Glutamatergic neuron (in vitro differentiated cells): ENCODE results near the gene TRMT2A. TPM values are rescaled to one million over a fixed set of nuclear protein-coding genes. Genes with fewer than 3 reads are reported as not detected.
A peak's percentile ranks its signal among the peaks of the same experiment; 100 is the strongest.

ENCODE experiments used
- DNase-seq: peaks from one replicate; pipeline ENCODE4 v3.0.0; 2022
- H3K27ac Mint-ChIP-seq: one replicate; pipeline ENCODE4 v1.8.0; 2020; ENCODE audit warnings: mild to moderate bottlenecking, mixed read lengths, inconsistent platforms; ENCODE audit not compliant: unreplicated experiment
- H3K27me3 Mint-ChIP-seq: one replicate; pipeline ENCODE4 v1.8.0; 2020; ENCODE audit warnings: mild to moderate bottlenecking, moderate library complexity, mixed read lengths, inconsistent platforms; ENCODE audit not compliant: unreplicated experiment
- H3K36me3 Mint-ChIP-seq: one replicate; pipeline ENCODE4 v1.8.0; 2020; ENCODE audit warnings: mild to moderate bottlenecking, mixed read lengths, inconsistent platforms; ENCODE audit not compliant: unreplicated experiment
- H3K4me1 Mint-ChIP-seq: one replicate; pipeline ENCODE4 v1.8.0; 2020; ENCODE audit warnings: mild to moderate bottlenecking, low read depth, mixed read lengths, inconsistent platforms; ENCODE audit not compliant: unreplicated experiment
- H3K4me3 Mint-ChIP-seq: one replicate; pipeline ENCODE4 v1.8.0; 2020; ENCODE audit warnings: mild to moderate bottlenecking, mixed read lengths, inconsistent platforms; ENCODE audit not compliant: unreplicated experiment
- H3K9me3 Mint-ChIP-seq: one replicate; pipeline ENCODE4 v1.8.0; 2020; ENCODE audit warnings: mild to moderate bottlenecking, moderate library complexity, mixed read lengths, inconsistent platforms; ENCODE audit not compliant: unreplicated experiment
- CTCF ChIP-seq: fragments of 200-600 bp; sonication (generic); IDR thresholded peaks from one replicate; pipeline ENCODE4 v1.5.0; 2021; ENCODE audit not compliant: partially characterized antibody, unreplicated experiment
- total RNA-seq: library from RNA; stranded (reverse); fragmentation: NEBNext Ultra II Directional; extraction: Animal tissue kit (Norgen Biotek cat#: 25700); gene quantifications from one replicate; pipeline ENCODE4 v1.2.1, GENCODE V29; 2021; ENCODE audit not compliant: unreplicated experiment

Gene TRMT2A
- total RNA-seq, 1 donor from 2014 or later: 62.1 TPM

GRCh38 chr22:20102203-20102780 is 14.7 kb downstream of the TRMT2A start:
- peak overlapping the region; percentile 39 for H3K27ac Mint-ChIP-seq
- TF ChIP-seq CTCF: no peak
- H3K27me3 Mint-ChIP-seq: peaks cover 8% of the 10 kb centered on the region
- peak; percentile 33 for DNase-seq
- peaks cover 32% of the 10 kb centered on the region for H3K4me1 Mint-ChIP-seq
- peaks cover 15% of the 10 kb centered on the region for H3K9me3 Mint-ChIP-seq
- H3K36me3 Mint-ChIP-seq: peaks cover 17% of the 10 kb centered on the region
- no peak overlapping the region for H3K4me3 Mint-ChIP-seq

GRCh38 chr22:20101638-20102037 is 15.4 kb downstream of the TRMT2A start:
- Mint-ChIP-seq H3K27me3 (peaks cover 6% of the 10 kb centered on the region), H3K27ac (no peak overlapping the region), H3K4me1 (peaks cover 28% of the 10 kb centered on the region), H3K9me3 (peaks cover 13% of the 10 kb centered on the region), H3K36me3 (peaks cover 22% of the 10 kb centered on the region), H3K4me3 (no peak overlapping the region)
- TF ChIP-seq CTCF: no peak
- DNase-seq: peak; percentile 10

- H3K4me3 Mint-ChIP-seq: no peak overlapping the region
- DNase-seq: no peak
- TF ChIP-seq CTCF: no peak
- peaks cover 4% of the 10 kb centered on the region for H3K27me3 Mint-ChIP-seq
- peaks cover 27% of the 10 kb centered on the region for H3K36me3 Mint-ChIP-seq
- H3K9me3 Mint-ChIP-seq: peaks cover 12% of the 10 kb centered on the region
- H3K4me1 Mint-ChIP-seq: peaks cover 10% of the 10 kb centered on the region
- H3K27ac Mint-ChIP-seq: no peak overlapping the region
Observed at GRCh38 chr22:20099099-20099711, 17.8 kb downstream of the TRMT2A start.

GRCh38 chr22:20096574-20097420 is 20.2 kb downstream of the TRMT2A start:
- no peak overlapping the region for H3K27ac Mint-ChIP-seq
- peaks cover 13% of the 10 kb centered on the region for H3K36me3 Mint-ChIP-seq
- H3K4me3 Mint-ChIP-seq: no peak overlapping the region

More at GRCh38 chr22:20096574-20097420, 20.2 kb downstream of the TRMT2A start:
- no peak for DNase-seq
- Mint-ChIP-seq H3K4me1 (no peaks in the 10 kb centered on the region), H3K9me3 (peaks cover 8% of the 10 kb centered on the region), H3K27me3 (no peaks in the 10 kb centered on the region)
- no peak for TF ChIP-seq CTCF
